ENCODE results near the gene MAPKAPK3. TPM values are rescaled to one million over a fixed set of nuclear protein-coding genes. Genes with fewer than 3 reads are reported as not detected.

MAPKAPK3 gene
- polyA plus RNA-seq, 1 donor from 2014 or later, result 4.3 TPM

DNA sequence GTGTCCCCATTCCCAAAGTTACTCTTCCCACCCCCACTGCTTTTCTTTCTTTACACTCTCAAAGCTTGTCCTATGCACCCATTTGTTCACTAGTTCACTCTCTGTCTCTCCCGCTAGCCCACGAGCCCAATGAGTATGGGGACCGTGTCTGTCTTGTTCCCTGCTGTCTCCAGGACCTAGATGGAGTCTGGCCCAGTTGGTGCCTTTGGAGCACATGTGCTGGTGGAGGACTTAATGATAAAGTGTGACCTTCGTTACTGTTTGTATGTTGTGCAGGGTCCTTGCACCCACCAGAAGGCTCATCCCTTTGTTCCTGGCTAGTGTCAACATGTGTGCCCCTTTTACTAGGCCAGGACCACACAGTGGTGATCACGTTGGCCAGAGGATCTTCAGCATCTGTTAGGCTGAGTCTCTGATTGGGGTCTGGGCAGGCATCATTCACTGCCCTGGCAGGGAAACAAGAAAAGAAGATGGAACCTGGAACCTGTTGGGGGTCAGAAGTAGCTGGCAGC, 12.8 kb upstream of the MAPKAPK3 start:
- H2AFZ ChIP-seq (ENCODE audit: low read depth, low read length), result no peak overlapping the region
- H3K9me2 ChIP-seq (ENCODE audit: insufficient read depth, low read length), result no peaks in the 10 kb centered on the region
- H3K9me3 ChIP-seq (ENCODE audit: low read length), result no peaks in the 10 kb centered on the region
- no peak overlapping the region for H3K4me3 ChIP-seq (ENCODE audit: low read length)
- no peaks in the 10 kb centered on the region for H3F3A ChIP-seq (ENCODE audit: insufficient read depth, low read length, poor library complexity, severe bottlenecking)
- no peaks in the 10 kb centered on the region for H4K20me1 ChIP-seq (ENCODE audit: insufficient read depth)
- no peak overlapping the region for H3K4me2 ChIP-seq (ENCODE audit: low read length)
- H3K27ac ChIP-seq (ENCODE audit: low read length), result no peak overlapping the region
- H3K27me3 ChIP-seq (ENCODE audit: insufficient read depth, low read depth, low read length), result no peaks in the 10 kb centered on the region
- H3K9ac ChIP-seq (ENCODE audit: low read length), result no peak overlapping the region
- H3K79me2 ChIP-seq (replicated peaks; ENCODE audit: insufficient read depth, low read length), result no peaks in the 10 kb centered on the region
- TF ChIP-seq, protein P1, sequence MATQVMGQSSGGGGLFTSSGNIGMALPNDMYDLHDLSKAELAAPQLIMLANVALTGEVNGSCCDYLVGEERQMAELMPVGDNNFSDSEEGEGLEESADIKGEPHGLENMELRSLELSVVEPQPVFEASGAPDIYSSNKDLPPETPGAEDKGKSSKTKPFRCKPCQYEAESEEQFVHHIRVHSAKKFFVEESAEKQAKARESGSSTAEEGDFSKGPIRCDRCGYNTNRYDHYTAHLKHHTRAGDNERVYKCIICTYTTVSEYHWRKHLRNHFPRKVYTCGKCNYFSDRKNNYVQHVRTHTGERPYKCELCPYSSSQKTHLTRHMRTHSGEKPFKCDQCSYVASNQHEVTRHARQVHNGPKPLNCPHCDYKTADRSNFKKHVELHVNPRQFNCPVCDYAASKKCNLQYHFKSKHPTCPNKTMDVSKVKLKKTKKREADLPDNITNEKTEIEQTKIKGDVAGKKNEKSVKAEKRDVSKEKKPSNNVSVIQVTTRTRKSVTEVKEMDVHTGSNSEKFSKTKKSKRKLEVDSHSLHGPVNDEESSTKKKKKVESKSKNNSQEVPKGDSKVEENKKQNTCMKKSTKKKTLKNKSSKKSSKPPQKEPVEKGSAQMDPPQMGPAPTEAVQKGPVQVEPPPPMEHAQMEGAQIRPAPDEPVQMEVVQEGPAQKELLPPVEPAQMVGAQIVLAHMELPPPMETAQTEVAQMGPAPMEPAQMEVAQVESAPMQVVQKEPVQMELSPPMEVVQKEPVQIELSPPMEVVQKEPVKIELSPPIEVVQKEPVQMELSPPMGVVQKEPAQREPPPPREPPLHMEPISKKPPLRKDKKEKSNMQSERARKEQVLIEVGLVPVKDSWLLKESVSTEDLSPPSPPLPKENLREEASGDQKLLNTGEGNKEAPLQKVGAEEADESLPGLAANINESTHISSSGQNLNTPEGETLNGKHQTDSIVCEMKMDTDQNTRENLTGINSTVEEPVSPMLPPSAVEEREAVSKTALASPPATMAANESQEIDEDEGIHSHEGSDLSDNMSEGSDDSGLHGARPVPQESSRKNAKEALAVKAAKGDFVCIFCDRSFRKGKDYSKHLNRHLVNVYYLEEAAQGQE (IDR thresholded peaks at IDR 0.05; ENCODE audit: borderline replicate concordance), result no peak
- no peaks in the 10 kb centered on the region for H3K36me3 ChIP-seq (ENCODE audit: insufficient read depth, low read length)

DNA sequence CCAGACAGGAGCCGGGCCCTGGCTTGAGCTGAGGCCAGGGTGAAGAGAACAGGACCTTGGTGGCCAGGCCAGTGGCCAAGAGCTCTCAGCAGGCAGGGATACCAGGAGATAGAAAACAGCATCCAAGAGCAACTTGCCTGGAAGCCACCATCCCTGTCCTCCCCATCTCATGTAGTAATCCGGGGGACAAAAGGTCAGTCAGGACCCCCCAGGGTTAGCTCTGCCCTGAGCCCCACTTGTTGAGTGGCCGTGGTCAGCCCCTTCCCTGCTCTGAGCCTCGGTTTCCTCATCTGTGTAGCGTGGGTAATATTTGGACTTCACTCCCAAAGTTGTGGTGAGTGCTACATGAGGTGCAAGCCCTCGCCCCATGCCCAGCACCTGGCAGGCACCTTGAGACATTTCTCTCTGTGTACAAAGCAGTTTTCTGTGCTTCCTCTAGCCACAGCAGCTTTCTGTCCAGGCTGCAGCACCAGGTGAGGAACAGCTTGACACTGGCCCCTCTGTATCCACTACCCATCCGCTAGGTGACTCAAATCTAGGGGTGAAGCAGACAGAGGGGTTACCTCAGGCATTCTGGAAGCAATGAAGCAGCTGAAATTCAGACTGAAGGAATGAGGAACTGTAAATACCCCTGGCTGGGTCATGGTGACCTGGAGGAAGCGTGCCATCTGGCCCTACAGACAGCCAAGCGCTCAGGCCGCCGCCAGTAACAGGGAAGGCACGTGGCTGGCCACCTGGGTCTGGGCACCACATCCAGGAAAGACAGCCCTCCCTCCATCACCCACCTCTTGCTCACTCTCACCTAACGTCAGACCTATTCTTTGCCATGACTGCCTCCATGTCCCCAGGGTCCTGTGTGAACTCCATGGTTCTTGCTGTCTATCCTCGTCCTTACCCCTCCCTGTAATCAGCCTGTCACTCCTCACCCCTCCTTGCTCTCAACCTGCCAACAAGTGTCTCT, 12.0 kb upstream of the MAPKAPK3 start:
- no peaks in the 10 kb centered on the region for H4K20me1 ChIP-seq (ENCODE audit: insufficient read depth)
- TF ChIP-seq, protein P1 (IDR thresholded peaks at IDR 0.05; ENCODE audit: borderline replicate concordance), result no peak
- TF ChIP-seq EZH2 (IDR thresholded peaks at IDR 0.05; ENCODE audit: borderline replicate concordance, insufficient read depth, low read length, poor library complexity, severe bottlenecking) (no peak), RAD21 (conservative IDR thresholded peaks at IDR 0.05) (no peak), POLR2AphosphoS5 (IDR thresholded peaks at IDR 0.05) (no peak), SMC3 (conservative IDR thresholded peaks at IDR 0.05; ENCODE audit: poor library complexity) (no peak), EP300 (conservative IDR thresholded peaks at IDR 0.05; ENCODE audit: poor library complexity, severe bottlenecking) (no peak), MXI1 (conservative IDR thresholded peaks at IDR 0.05; ENCODE audit: poor library complexity, severe bottlenecking) (no peak), TAF1 (IDR thresholded peaks at IDR 0.05; ENCODE audit: low read depth) (no peak)
- TF ChIP-seq, protein P2, sequence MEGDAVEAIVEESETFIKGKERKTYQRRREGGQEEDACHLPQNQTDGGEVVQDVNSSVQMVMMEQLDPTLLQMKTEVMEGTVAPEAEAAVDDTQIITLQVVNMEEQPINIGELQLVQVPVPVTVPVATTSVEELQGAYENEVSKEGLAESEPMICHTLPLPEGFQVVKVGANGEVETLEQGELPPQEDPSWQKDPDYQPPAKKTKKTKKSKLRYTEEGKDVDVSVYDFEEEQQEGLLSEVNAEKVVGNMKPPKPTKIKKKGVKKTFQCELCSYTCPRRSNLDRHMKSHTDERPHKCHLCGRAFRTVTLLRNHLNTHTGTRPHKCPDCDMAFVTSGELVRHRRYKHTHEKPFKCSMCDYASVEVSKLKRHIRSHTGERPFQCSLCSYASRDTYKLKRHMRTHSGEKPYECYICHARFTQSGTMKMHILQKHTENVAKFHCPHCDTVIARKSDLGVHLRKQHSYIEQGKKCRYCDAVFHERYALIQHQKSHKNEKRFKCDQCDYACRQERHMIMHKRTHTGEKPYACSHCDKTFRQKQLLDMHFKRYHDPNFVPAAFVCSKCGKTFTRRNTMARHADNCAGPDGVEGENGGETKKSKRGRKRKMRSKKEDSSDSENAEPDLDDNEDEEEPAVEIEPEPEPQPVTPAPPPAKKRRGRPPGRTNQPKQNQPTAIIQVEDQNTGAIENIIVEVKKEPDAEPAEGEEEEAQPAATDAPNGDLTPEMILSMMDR (IDR thresholded peaks at IDR 0.05; ENCODE audit: poor library complexity, severe bottlenecking), result no peak
- no peak overlapping the region for H3K9ac ChIP-seq (ENCODE audit: low read length)
- H3K4me3 ChIP-seq (ENCODE audit: low read length), result no peak overlapping the region
- no peaks in the 10 kb centered on the region for H3F3A ChIP-seq (ENCODE audit: insufficient read depth, low read length, poor library complexity, severe bottlenecking)
- H3K27ac ChIP-seq (ENCODE audit: low read length), result no peak overlapping the region
- H3K9me3 ChIP-seq (ENCODE audit: low read length), result no peaks in the 10 kb centered on the region
- no peak overlapping the region for H3K4me2 ChIP-seq (ENCODE audit: low read length)
- H2AFZ ChIP-seq (ENCODE audit: low read depth, low read length), result no peak overlapping the region
- H3K79me2 ChIP-seq (replicated peaks; ENCODE audit: insufficient read depth, low read length), result no peaks in the 10 kb centered on the region
- no peaks in the 10 kb centered on the region for H3K36me3 ChIP-seq (ENCODE audit: insufficient read depth, low read length)
- H3K9me2 ChIP-seq (ENCODE audit: insufficient read depth, low read length), result no peaks in the 10 kb centered on the region
- no peaks in the 10 kb centered on the region for H3K27me3 ChIP-seq (ENCODE audit: insufficient read depth, low read depth, low read length)
